PC-3 (cell line): Measurements from ENCODE around the gene TM4SF5.

Source experiments
- CTCF ChIP-seq: fragments of 300-600 bp; sonication (generic); conservative IDR thresholded peaks from 2 replicates; pipeline ENCODE4 v1.5.1; 2017; ENCODE audit warnings: antibody characterized with exemption, low read depth, mild to moderate bottlenecking, low read length
- EZH2 ChIP-seq: fragments of 300-600 bp; sonication (generic); IDR thresholded peaks from one replicate; pipeline ENCODE4 v1.6.1; 2017; ENCODE audit warnings: antibody characterized with exemption, mild to moderate bottlenecking, low read length; ENCODE audit not compliant: unreplicated experiment
- EZH2phosphoT487 ChIP-seq: fragments of 300-600 bp; sonication (generic); IDR thresholded peaks from 2 replicates; pipeline ENCODE4 v1.6.1; 2018; ENCODE audit warnings: mild to moderate bottlenecking, antibody characterized with exemption, low read length, borderline replicate concordance

GRCh38 chr17:4748686-4749085 lies 23.0 kb upstream of the TM4SF5 start:
- no peak for TF ChIP-seq CTCF
- TF ChIP-seq EZH2, result no peak
- TF ChIP-seq EZH2phosphoT487, result no peak
